IMR-90 (cell line): ENCODE data around the gene ADGRD1. TPM values are rescaled to one million over a fixed set of nuclear protein-coding genes. Genes with fewer than 3 reads are reported as not detected.

Experiments used
- ATAC-seq: fragments of 200-7000 bp; cut with Tn5 transposase; 2 replicates; pipeline ENCODE4 v1.9.1; 2020; ENCODE audit warnings: low read depth, mild to moderate bottlenecking, moderate library complexity
- BruUV-seq: library from RNA; stranded (reverse); fragments of 400-500 nt; replicated peaks from 2 replicates; lab custom pipeline; 2021; lab: Mats Ljungman, UMichigan
- CTCF ChIA-PET: fragments of 300-600 bp; formaldehyde crosslinking; extraction: SDS; loops from one replicate; lab custom pipeline; 2021; ENCODE audit warnings: antibody characterized with exemption; lab: Yijun Ruan, JAX
- POLR2A ChIA-PET: fragments of 300-600 bp; sonication (Branson Sonifier 250); formaldehyde crosslinking; loops from one replicate; lab custom pipeline; 2022; ENCODE audit warnings: antibody characterized with exemption; ENCODE audit not compliant: unreplicated experiment; lab: Charles Lee
- DNase-seq: peaks from one replicate; pipeline ENCODE4 v3.0.0; 2013
- H2AFZ ChIP-seq: replicated peaks from 2 replicates; pipeline ENCODE3; 2013; ENCODE audit warnings: low read length, mild to moderate bottlenecking; ENCODE audit not compliant: poor library complexity
- H2AK5ac ChIP-seq: 2 replicates; pipeline ENCODE4 v1.6.1; 2013; ENCODE audit warnings: low read depth, low read length, inconsistent platforms
- H2AK9ac ChIP-seq: replicated peaks from 2 replicates; pipeline ENCODE3; 2013; ENCODE audit warnings: mild to moderate bottlenecking, low read depth, low read length, moderate library complexity; ENCODE audit not compliant: poor library complexity
- H2BK120ac ChIP-seq: 2 replicates; pipeline ENCODE4 v1.6.1; 2013; ENCODE audit warnings: low read depth, low read length, inconsistent platforms
- H2BK15ac ChIP-seq: 3 replicates; pipeline ENCODE4 v1.6.1; 2013; ENCODE audit warnings: low read depth, low read length, inconsistent platforms
- H2BK20ac ChIP-seq: 2 replicates; pipeline ENCODE4 v1.6.1; 2013; ENCODE audit warnings: low read depth, mild to moderate bottlenecking, inconsistent platforms, low read length, moderate library complexity
- H2BK5ac ChIP-seq: 2 replicates; pipeline ENCODE4 v1.6.1; 2013; ENCODE audit warnings: mild to moderate bottlenecking, low read depth, low read length, inconsistent platforms; ENCODE audit not compliant: poor library complexity, severe bottlenecking
- H3K14ac ChIP-seq: replicated peaks from 2 replicates; pipeline ENCODE4 v1.6.1; 2013; ENCODE audit warnings: low read depth, low read length, inconsistent platforms
- H3K18ac ChIP-seq: 2 replicates; pipeline ENCODE4 v1.6.1; 2013; ENCODE audit warnings: low read depth, low read length, control low read depth
- H3K23ac ChIP-seq: 2 replicates; pipeline ENCODE4 v1.6.1; 2013; ENCODE audit warnings: low read depth, low read length, inconsistent platforms
- H3K27ac ChIP-seq: 2 replicates; pipeline ENCODE4 v1.5.1; 2013; ENCODE audit warnings: mild to moderate bottlenecking, control low read depth, low read length; ENCODE audit not compliant: insufficient read depth
- H3K27me3 ChIP-seq: 2 replicates; pipeline ENCODE4 v1.6.1; 2013; ENCODE audit warnings: low read length; ENCODE audit not compliant: control insufficient read depth, insufficient read depth
- H3K36me3 ChIP-seq: 2 replicates; pipeline ENCODE4 v1.6.1; 2013; ENCODE audit warnings: low read length, mixed read lengths; ENCODE audit not compliant: control insufficient read depth, insufficient read depth
- H3K4ac ChIP-seq: 2 replicates; pipeline ENCODE4 v1.6.1; 2013; ENCODE audit warnings: low read depth, low read length, inconsistent platforms
- H3K4me1 ChIP-seq: 2 replicates; pipeline ENCODE4 v1.6.1; 2013; ENCODE audit warnings: low read length, mixed read lengths; ENCODE audit not compliant: control insufficient read depth, insufficient read depth
- H3K4me2 ChIP-seq: 2 replicates; pipeline ENCODE4 v1.6.1; 2013; ENCODE audit warnings: low read depth, mild to moderate bottlenecking, control low read depth, low read length, moderate library complexity
- H3K4me3 ChIP-seq: 2 replicates; pipeline ENCODE4 v1.5.1; 2013; ENCODE audit warnings: low read depth, mild to moderate bottlenecking, control low read depth, low read length, moderate library complexity; ENCODE audit not compliant: insufficient read depth
- H3K56ac ChIP-seq: 2 replicates; pipeline ENCODE4 v1.6.1; 2013; ENCODE audit warnings: low read length, inconsistent platforms; ENCODE audit not compliant: insufficient read depth; ENCODE audit errors: extremely low read depth
- H3K79me1 ChIP-seq, 2 experiments: 2 replicates each; pipeline ENCODE4 v1.6.1; 2013; ENCODE audit warnings: low read length in 2 of 2, inconsistent platforms in 1 of 2, low read depth in 1 of 2
- H3K9ac ChIP-seq: 2 replicates; pipeline ENCODE4 v1.6.1; 2013; ENCODE audit warnings: low read depth, low read length, control low read depth
- H3K9me1 ChIP-seq: 2 replicates; pipeline ENCODE4 v1.6.1; 2013; ENCODE audit warnings: low read length, inconsistent platforms; ENCODE audit not compliant: insufficient read depth
- H3K9me3 ChIP-seq: 2 replicates; pipeline ENCODE4 v1.6.1; 2013; ENCODE audit warnings: low read length; ENCODE audit not compliant: control insufficient read depth, insufficient read depth
- H4K20me1 ChIP-seq: 2 replicates; pipeline ENCODE4 v1.6.1; 2013; ENCODE audit warnings: low read length, inconsistent platforms; ENCODE audit not compliant: insufficient read depth
- H4K5ac ChIP-seq: 2 replicates; pipeline ENCODE4 v1.6.1; 2013; ENCODE audit warnings: mild to moderate bottlenecking, low read depth, low read length, control low read depth
- H4K8ac ChIP-seq, 2 experiments: 2 replicates each; pipeline ENCODE4 v1.6.1; 2013; ENCODE audit warnings: low read depth in 2 of 2, low read length in 2 of 2, control low read depth in 1 of 2, inconsistent platforms in 1 of 2
- H4K91ac ChIP-seq: 2 replicates; pipeline ENCODE4 v1.6.1; 2013; ENCODE audit warnings: low read depth, low read length, inconsistent platforms; ENCODE audit not compliant: insufficient read depth
- CEBPB ChIP-seq: IDR thresholded peaks from 2 replicates; pipeline ENCODE4 v1.6.1; 2012; ENCODE audit warnings: low read depth, low read length, improper control_type of control experiment
- FOS ChIP-seq: fragments of 150-350 bp; IDR thresholded peaks from 2 replicates; pipeline ENCODE4 v1.6.1; 2016; ENCODE audit warnings: low read depth, low read length
- WGBS, 2 experiments: methylation state at CpG; one replicate each; pipeline versions ENCODE4 v1.1.5 to v1.1.7; 2013; ENCODE audit warnings: missing lambda C conversion rate in 2 of 2; ENCODE audit not compliant: insufficient read length in 1 of 2; ENCODE audit errors: extremely low coverage in 2 of 2; 5-methylcytosine and 5-hydroxymethylcytosine counted together
- dilution Hi-C: fragments of 300-500 bp; cut with HindIII; formaldehyde crosslinking; loops from one replicate; pipeline ENCODE4 v1.14.3; 2018; ENCODE audit warnings: low sequenced_read_pairs; ENCODE audit not compliant: unreplicated experiment
- in situ Hi-C: fragments of 300-500 bp; cut with MboI; formaldehyde crosslinking; loops from 3 replicates; pipeline ENCODE4 v1.14.3; 2019; ENCODE audit warnings: low sequenced_read_pairs, inconsistent platforms, mixed read lengths
- intact Hi-C: fragments of 100-400 bp; cut with micrococcal nuclease; formaldehyde crosslinking; loops from 2 replicates; pipeline ENCODE4 v1.10.0; 2022
- polyA plus RNA-seq, 3 experiments: library from polyadenylated mRNA; depleted of rRNA; stranded (reverse); fragments of >200 nt; gene quantifications; 2 replicates each; pipeline ENCODE4 v1.2.3, GENCODE V29; 2012; ENCODE audit warnings: low replicate concordance in 1 of 3
- total RNA-seq: library from RNA; depleted of rRNA; stranded (reverse); fragments of >200 nt; gene quantifications from 2 replicates; pipeline ENCODE4 v1.2.3, GENCODE V29; 2012

ADGRD1 gene
- total and polyA plus RNA-seq, 2 of the 4 experiments (the other 2 are of a cell fraction): not detected

GRCh38 chr12:131114942-131115584 lies 161.4 kb downstream of the ADGRD1 start:
- H4K20me1 ChIP-seq: no peaks in the 10 kb centered on the region
- H2AFZ ChIP-seq: no peak overlapping the region
- H4K5ac ChIP-seq: no peak overlapping the region
- no peak overlapping the region for H2AK9ac ChIP-seq
- no TSS peak for BruUV-seq
- no peak overlapping the region for H3K27ac ChIP-seq
- H3K79me1 ChIP-seq: no peaks in the 10 kb centered on the region
- peaks cover 24% of the 10 kb centered on the region for H3K9me3 ChIP-seq
- intact Hi-C loops (no loop called here), in situ Hi-C loops (loop anchor here (25.0 kb wide), 1 partner anchor 722 kb away; the partner anchor contains the start of gene MMP17), dilution Hi-C loops (no loop called here)
- no peak overlapping the region for H4K91ac ChIP-seq
- no peak overlapping the region for H3K4me3 ChIP-seq
- H3K27me3 ChIP-seq: no peaks in the 10 kb centered on the region
- no peaks in the 10 kb centered on the region for H3K9me1 ChIP-seq
- no peak overlapping the region for H3K56ac ChIP-seq
- no peak overlapping the region for H3K23ac ChIP-seq
- H3K9ac ChIP-seq: no peak overlapping the region
- no peak overlapping the region for H2BK15ac ChIP-seq
- no peak overlapping the region for H2BK20ac ChIP-seq
- ChIA-PET POLR2A (no interaction called here), CTCF (no interaction called here)
- no peak for DNase-seq
- no peak overlapping the region for H2BK120ac ChIP-seq
- H4K8ac ChIP-seq: no peak overlapping the region
- H3K4me2 ChIP-seq: no peak overlapping the region
- no peak overlapping the region for H3K18ac ChIP-seq
- no peaks in the 10 kb centered on the region for H3K4me1 ChIP-seq
- no peak for ATAC-seq
- H3K36me3 ChIP-seq: no peaks in the 10 kb centered on the region
- no peak overlapping the region for H3K4ac ChIP-seq
- no peak overlapping the region for H2BK5ac ChIP-seq
- H3K14ac ChIP-seq: no peak overlapping the region
- H2AK5ac ChIP-seq: no peak overlapping the region
- WGBS, 2 experiments: 40% methylated on average over 1 of the region's 18 CpGs; no CpG with 5 or more reads in 1 of the 2 experiments
- TF ChIP-seq FOS (no peak), CEBPB (peak; percentile 78)
